ENCODE data around the gene RNF34. TPM values are rescaled to one million over a fixed set of nuclear protein-coding genes. Genes with fewer than 3 reads are reported as not detected.

The RNF34 gene
- total and polyA plus RNA-seq, 2 donors (not counting 3 experiments of a cell fraction or from before 2014, with no cell fraction given) = 37.6 to 51.1 TPM

- no peak overlapping the region for H2AFZ ChIP-seq (ENCODE audit: low read depth, low read length)
- no peak overlapping the region for H3K4me3 ChIP-seq (replicated peaks in 1 of 3; ENCODE audit: insufficient read depth in 1 of 3, low read depth in 1 of 3, low read length in 3 of 3)
- FAIRE-seq = no peak
- no peak for DNase-seq (ENCODE audit: low read depth, low spot score)
- H3K27ac ChIP-seq (ENCODE audit: insufficient read depth, low read depth, low read length) = no peak overlapping the region
- peaks cover 26% of the 10 kb centered on the region for H3K79me2 ChIP-seq (ENCODE audit: control insufficient read depth, insufficient read depth, low read length)
- H3K4me1 ChIP-seq (ENCODE audit: control insufficient read depth, extremely low read depth, insufficient read depth, low read length) = peaks cover 19% of the 10 kb centered on the region
- H4K20me1 ChIP-seq (replicated peaks; ENCODE audit: control insufficient read depth, extremely low read depth, insufficient read depth, low read length) = no peaks in the 10 kb centered on the region
- no peaks in the 10 kb centered on the region for H3K36me3 ChIP-seq (ENCODE audit: control insufficient read depth in 2 of 2, extremely low read depth in 1 of 2, insufficient read depth in 2 of 2, low read length in 2 of 2)
- no peak for TF ChIP-seq FOS (IDR thresholded peaks at IDR 0.05; ENCODE audit: borderline replicate concordance, insufficient read depth, low read length)
- TF ChIP-seq MAX (IDR thresholded peaks at IDR 0.05; ENCODE audit: insufficient read depth, insufficient read length) = no peak
- no peak for TF ChIP-seq MYC (IDR thresholded peaks at IDR 0.05; ENCODE audit: low read depth, low read length)
- TF ChIP-seq POLR2AphosphoS5 (IDR thresholded peaks at IDR 0.05; ENCODE audit: insufficient read depth, low read depth, low read length) = no peak
- TF ChIP-seq EZH2 (IDR thresholded peaks at IDR 0.05; ENCODE audit: borderline replicate concordance, low read depth, low read length, severe bottlenecking) = no peak
- no peak for TF ChIP-seq POLR2A (IDR thresholded peaks at IDR 0.05; ENCODE audit: low read depth, low read length)
- no peak for TF ChIP-seq GATA2 (IDR thresholded peaks at IDR 0.05; ENCODE audit: insufficient read depth, insufficient read length, low read depth, low read length)
- TF ChIP-seq CTCF (IDR thresholded peaks at IDR 0.05; ENCODE audit: extremely low read depth in 1 of 2, insufficient read depth in 1 of 2, low read depth in 1 of 2, low read length in 2 of 2) = no peak
- TF ChIP-seq JUN (IDR thresholded peaks at IDR 0.05; ENCODE audit: borderline replicate concordance, insufficient read depth, insufficient read length, low read depth) = no peak
- dilution Hi-C loops (cut with MboI; ENCODE audit: extremely low pct_ligation_motif_present, low sequenced_read_pairs) = no loop called here
- H3K9me3 ChIP-seq (replicated peaks; ENCODE audit: control insufficient read depth, insufficient read depth, low read length) = no peaks in the 10 kb centered on the region
- intact Hi-C loops (cut with micrococcal nuclease) = no loop called here
- H3K9ac ChIP-seq (replicated peaks; ENCODE audit: extremely low read depth, insufficient read depth, low read length) = no peak overlapping the region
- POLR2A ChIA-PET = no interaction called here
- no TSS peak for BruUV-seq (replicated peaks)
- H3K4me2 ChIP-seq (ENCODE audit: insufficient read depth, low read length) = no peak overlapping the region
- H3K27me3 ChIP-seq (ENCODE audit: control insufficient read depth in 2 of 2, insufficient read depth in 2 of 2, low read length in 2 of 2) = no peaks in the 10 kb centered on the region
- CTCF ChIA-PET = no interaction called here
- no peaks in the 10 kb centered on the region for H3K9me1 ChIP-seq (replicated peaks; ENCODE audit: control insufficient read depth, extremely low read depth, insufficient read depth, low read length)
Observed at GRCh38 chr12:121398355-121398754, 1.6 kb upstream of the RNF34 start.

Measured in endothelial cell of umbilical vein (primary cell).